ENCODE results near the gene CPT2.

GRCh38 chr1:53256511-53257453 lies 60.2 kb downstream of the CPT2 start:
- TF ChIP-seq SUZ12 (IDR thresholded peaks at IDR 0.05) (no peak), FOXA1 (IDR thresholded peaks at IDR 0.05) (no peak), SP1 (IDR thresholded peaks at IDR 0.05) (no peak), LEF1 (IDR thresholded peaks at IDR 0.05; ENCODE audit: borderline replicate concordance) (no peak), ELF4 (IDR thresholded peaks at IDR 0.05) (no peak), BHLHE40 (IDR thresholded peaks at IDR 0.05; ENCODE audit: borderline replicate concordance) (no peak), PKNOX1 (IDR thresholded peaks at IDR 0.05) (no peak), TARDBP (IDR thresholded peaks at IDR 0.05) (no peak), CTBP1 (IDR thresholded peaks at IDR 0.05; ENCODE audit: borderline replicate concordance) (no peak), ZNF384 (IDR thresholded peaks at IDR 0.05) (no peak), ARNT (IDR thresholded peaks at IDR 0.05) (no peak), HDGF (IDR thresholded peaks at IDR 0.05; ENCODE audit: borderline replicate concordance) (no peak)
